HepG2 (cell line): ENCODE measurements around the gene IL17RB.

Source experiments
- CTCF ChIP-seq: sonication (generic); formaldehyde crosslinking; IDR thresholded peaks from 2 replicates; pipeline ENCODE4 v1.5.0; 2020; ENCODE audit warnings: mild to moderate bottlenecking, missing genetic modification reagents, moderate library complexity
- ELK4 ChIP-seq: sonication (generic); formaldehyde crosslinking; IDR thresholded peaks from 2 replicates; pipeline ENCODE4 v1.9.0; 2021; ENCODE audit warnings: missing genetic modification reagents, borderline replicate concordance
- EP300 ChIP-seq, 3 experiments: sonication (generic) in 1 of 3; formaldehyde crosslinking in 1 of 3; IDR thresholded peaks; 2 replicates each; pipeline versions ENCODE4 v1.5.1 to v1.6.1; 2011 to 2020; ENCODE audit warnings: low read depth in 2 of 3, low read length in 2 of 3, borderline replicate concordance in 1 of 3, improper control_type of control experiment in 1 of 3, mild to moderate bottlenecking in 1 of 3, missing genetic modification reagents in 1 of 3, moderate library complexity in 1 of 3
- HCFC1 ChIP-seq: fragments of 150-350 bp; IDR thresholded peaks from 2 replicates; pipeline ENCODE4 v1.6.1; 2014; ENCODE audit warnings: low read depth, low read length
- KDM4B ChIP-seq: sonication (generic); formaldehyde crosslinking; IDR thresholded peaks from 2 replicates; pipeline ENCODE4 v1.4.0; 2020; ENCODE audit warnings: missing genetic modification reagents
- MAZ ChIP-seq, 2 experiments: sonication (generic) in 1 of 2; formaldehyde crosslinking in 1 of 2; IDR thresholded peaks; 2 replicates each; pipeline versions ENCODE4 v1.5.0 to v1.6.1; 2012 to 2020; ENCODE audit warnings: low read depth in 2 of 2, mild to moderate bottlenecking in 2 of 2, borderline replicate concordance in 1 of 2, improper control_type of control experiment in 1 of 2, low read length in 1 of 2, missing genetic modification reagents in 1 of 2, moderate library complexity in 1 of 2
- SIX4 ChIP-seq: sonication (generic); formaldehyde crosslinking; IDR thresholded peaks from 2 replicates; pipeline ENCODE4 v1.4.0; 2020; ENCODE audit warnings: missing genetic modification reagents
- ZFYVE20 ChIP-seq: sonication (generic); formaldehyde crosslinking; IDR thresholded peaks from 2 replicates; pipeline ENCODE4 v1.8.0; 2023; ENCODE audit warnings: low read depth, mild to moderate bottlenecking, moderate library complexity, missing genetic modification reagents, borderline replicate concordance
- ZMYM3 ChIP-seq: sonication (generic); formaldehyde crosslinking; IDR thresholded peaks from 2 replicates; pipeline ENCODE4 v1.5.1; 2020; ENCODE audit warnings: mild to moderate bottlenecking, missing genetic modification reagents
- ZNF280D ChIP-seq: sonication (generic); formaldehyde crosslinking; IDR thresholded peaks from 2 replicates; pipeline ENCODE4 v1.5.1; 2020; ENCODE audit warnings: mild to moderate bottlenecking, missing genetic modification reagents
- ZNF430 ChIP-seq: sonication (generic); formaldehyde crosslinking; IDR thresholded peaks from 2 replicates; pipeline ENCODE4 v1.9.0; 2021; ENCODE audit warnings: mild to moderate bottlenecking, missing genetic modification reagents

- TF ChIP-seq ZFYVE20 (CRISPR knock-in tag) (no peak), ZNF280D (CRISPR knock-in tag) (no peak), SIX4 (no peak), KDM4B (CRISPR knock-in tag) (no peak), ZNF430 (CRISPR knock-in tag) (no peak), CTCF (CRISPR knock-in tag) (no peak), ELK4 (CRISPR knock-in tag) (no peak), ZMYM3 (CRISPR knock-in tag) (no peak), EP300 (IDR thresholded peaks at IDR 0.05; ENCODE audit: low read depth in 2 of 2, low read length in 2 of 2) (no peak), EP300 (CRISPR knock-in tag; IDR thresholded peaks at IDR 0.05; ENCODE audit: borderline replicate concordance) (no peak), HCFC1 (no peak), MAZ (IDR thresholded peaks at IDR 0.05; ENCODE audit: borderline replicate concordance, low read depth, low read length) (no peak), MAZ (CRISPR knock-in tag; IDR thresholded peaks at IDR 0.05; ENCODE audit: low read depth) (no peak)
Observed at GRCh38 chr3:53809267-53809666, 37.1 kb upstream of the IL17RB start.
